GM23248 (cell line): Measurements from ENCODE around the gene LYAR. TPM values are rescaled to one million over a fixed set of nuclear protein-coding genes. Genes with fewer than 3 reads are reported as not detected.

Experiments used
- DNase-seq: peaks from one replicate; pipeline ENCODE4 v3.0.0-alpha.2; 2015
- H2AFZ ChIP-seq: fragments of 200-600 bp; sonication (generic); 2 replicates; pipeline ENCODE4 v1.6.1; 2016; ENCODE audit warnings: antibody characterized with exemption
- H3F3A ChIP-seq: fragments of 200-600 bp; sonication (generic); 2 replicates; pipeline ENCODE4 v1.6.1; 2016; ENCODE audit warnings: mild to moderate bottlenecking, antibody characterized with exemption, mixed run types; ENCODE audit not compliant: insufficient read depth
- H3K27ac ChIP-seq: fragments of 200-600 bp; sonication (generic); 2 replicates; pipeline ENCODE4 v1.5.1; 2016; ENCODE audit warnings: mild to moderate bottlenecking
- H3K27me3 ChIP-seq: fragments of 200-600 bp; sonication (generic); replicated peaks from 2 replicates; pipeline ENCODE4 v1.6.1; 2016; ENCODE audit warnings: mild to moderate bottlenecking; ENCODE audit not compliant: insufficient read depth
- H3K36me3 ChIP-seq: fragments of 200-600 bp; sonication (generic); 2 replicates; pipeline ENCODE4 v1.6.1; 2016; ENCODE audit warnings: low read depth, mild to moderate bottlenecking
- H3K4me1 ChIP-seq: fragments of 200-600 bp; sonication (generic); 2 replicates; pipeline ENCODE4 v1.6.1; 2016; ENCODE audit warnings: mild to moderate bottlenecking; ENCODE audit not compliant: insufficient read depth
- H3K4me2 ChIP-seq: fragments of 200-600 bp; sonication (generic); one replicate; pipeline ENCODE4 v1.6.1; 2016; ENCODE audit warnings: mild to moderate bottlenecking; ENCODE audit not compliant: unreplicated experiment
- H3K4me3 ChIP-seq: fragments of 200-600 bp; sonication (generic); 2 replicates; pipeline ENCODE4 v1.5.1; 2016; ENCODE audit warnings: mild to moderate bottlenecking
- H3K79me2 ChIP-seq: fragments of 200-600 bp; sonication (generic); 2 replicates; pipeline ENCODE4 v1.6.1; 2016; ENCODE audit warnings: mild to moderate bottlenecking; ENCODE audit not compliant: insufficient read depth
- H3K9ac ChIP-seq: fragments of 200-600 bp; sonication (generic); 2 replicates; pipeline ENCODE4 v1.6.1; 2016; ENCODE audit warnings: mild to moderate bottlenecking
- H3K9me2 ChIP-seq: fragments of 200-600 bp; sonication (generic); 2 replicates; pipeline ENCODE4 v1.6.1; 2016; ENCODE audit warnings: mixed run types, mild to moderate bottlenecking, moderate library complexity; ENCODE audit not compliant: insufficient read depth
- H3K9me3 ChIP-seq: fragments of 200-600 bp; sonication (generic); one replicate; pipeline ENCODE4 v1.6.1; 2017; ENCODE audit warnings: low read depth
- H4K20me1 ChIP-seq: fragments of 200-600 bp; sonication (generic); 2 replicates; pipeline ENCODE4 v1.6.0; 2016; ENCODE audit not compliant: insufficient read depth
- EZH2 ChIP-seq: fragments of 200-600 bp; sonication (generic); IDR thresholded peaks from 2 replicates; pipeline ENCODE4 v1.6.1; 2018; ENCODE audit warnings: antibody characterized with exemption, mild to moderate bottlenecking; ENCODE audit not compliant: insufficient read depth, poor library complexity, severe bottlenecking
- EZH2phosphoT487 ChIP-seq: fragments of 200-600 bp; sonication (generic); IDR thresholded peaks from 2 replicates; pipeline ENCODE4 v1.6.1; 2018; ENCODE audit warnings: antibody characterized with exemption, moderate library complexity, mild to moderate bottlenecking, low read depth; ENCODE audit not compliant: insufficient read depth
- WGBS, 2 experiments: methylation state at CpG; one replicate each; pipeline ENCODE4 v1.1.6; 2015 to 2017; ENCODE audit warnings: low lambda C conversion rate in 2 of 2, low coverage in 1 of 2; ENCODE audit errors: missing lambda C conversion rate in 2 of 2; 5-methylcytosine and 5-hydroxymethylcytosine counted together
- in situ Hi-C: fragments of 300-500 bp; cut with MboI; formaldehyde crosslinking; loops from 2 replicates; pipeline ENCODE4 v1.15.0; 2020
- polyA plus RNA-seq: library from polyadenylated mRNA; unstranded; fragments of >200 nt; fragmentation: Nextera tagmentation; extraction: Ambion mirVana; gene quantifications from 2 replicates; pipeline ENCODE4 v1.2.1, GENCODE V29; 2016
- total RNA-seq: library from RNA; depleted of rRNA; stranded (reverse); fragments of >200 nt; shearing (Covaris generic); gene quantifications from 2 replicates; pipeline ENCODE4 v1.2.3, GENCODE V29; 2014

LYAR gene
- total and polyA plus RNA-seq, 2 experiments from 2014 or later: 11.9 to 16.9 TPM

DNA sequence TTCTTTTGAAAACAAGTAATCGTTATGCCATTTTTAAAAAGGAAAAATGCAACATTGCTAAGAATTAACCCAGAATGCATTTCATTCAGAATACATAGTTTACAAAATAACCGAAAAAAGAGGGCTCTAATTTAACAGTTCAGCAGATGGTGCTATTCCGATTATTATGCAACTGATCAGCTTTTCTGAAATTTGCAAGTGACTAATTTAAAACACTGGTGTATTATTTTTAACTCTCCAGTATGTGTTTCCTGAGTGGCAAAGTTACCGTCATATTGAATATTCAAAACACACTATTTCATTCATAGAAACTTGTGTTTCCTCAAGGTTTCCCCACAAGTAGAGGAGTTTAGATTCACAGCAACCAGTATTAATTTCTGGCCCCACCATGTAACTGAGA, 21.2 kb upstream of the LYAR start:
- H2AFZ ChIP-seq: no peak overlapping the region
- H3K9me2 ChIP-seq: no peaks in the 10 kb centered on the region
- TF ChIP-seq EZH2phosphoT487: no peak
- no peaks in the 10 kb centered on the region for H4K20me1 ChIP-seq
- no peak overlapping the region for H3K27ac ChIP-seq
- H3K4me3 ChIP-seq: no peak overlapping the region
- no peaks in the 10 kb centered on the region for H3K27me3 ChIP-seq
- no peak overlapping the region for H3K4me2 ChIP-seq
- in situ Hi-C loops: no loop called here
- no peaks in the 10 kb centered on the region for H3K9me3 ChIP-seq
- no peaks in the 10 kb centered on the region; the same call in 1 of the 2 replicates for H3F3A ChIP-seq
- H3K4me1 ChIP-seq: peaks cover 12% of the 10 kb centered on the region
- H3K79me2 ChIP-seq: peaks cover 10% of the 10 kb centered on the region; the same call in 1 of the 2 replicates
- no peak overlapping the region for H3K9ac ChIP-seq
- WGBS, 2 experiments: 48 to 53% methylated on average over 4 of the region's 4 CpGs
- no peak for DNase-seq
- peaks cover 10% of the 10 kb centered on the region; the same call in 1 of the 2 replicates for H3K36me3 ChIP-seq

DNA sequence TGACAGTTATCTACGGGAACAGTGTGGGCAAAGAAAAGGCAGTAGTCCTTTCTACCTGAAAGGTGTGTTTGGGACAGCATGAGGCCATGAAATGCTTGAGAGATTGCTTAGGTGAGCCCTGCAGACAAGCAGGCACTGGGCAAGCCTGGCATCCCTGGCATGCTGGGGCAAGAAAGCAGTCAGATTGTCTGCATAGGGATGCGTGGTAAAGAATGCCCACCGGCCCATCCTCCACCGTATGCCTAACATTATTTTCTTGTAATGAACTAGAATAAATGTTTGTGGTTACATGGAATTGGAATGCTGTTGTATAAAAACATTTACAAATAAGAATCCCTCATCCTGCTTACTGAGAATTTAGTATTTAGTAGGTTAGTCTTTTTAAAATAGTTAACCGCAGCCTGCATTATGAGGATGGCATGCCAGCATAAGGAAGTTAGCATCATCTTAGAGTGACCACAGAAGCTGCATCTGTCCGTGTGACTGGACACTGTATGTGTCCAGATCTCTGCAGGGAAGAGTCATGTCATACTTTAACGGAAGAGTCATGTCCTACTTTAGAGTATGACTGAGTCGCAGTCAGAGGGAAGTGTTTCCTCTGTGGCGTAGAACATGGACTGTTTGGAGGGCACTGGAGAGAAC, 19.0 kb upstream of the LYAR start:
- no peaks in the 10 kb centered on the region for H4K20me1 ChIP-seq
- H3K9me3 ChIP-seq: no peaks in the 10 kb centered on the region
- H3K4me3 ChIP-seq: no peak overlapping the region
- H3K27ac ChIP-seq: peak overlapping the region; percentile 51
- 67 to 69% methylated on average over 9 of the region's 9 CpGs for WGBS, 2 experiments
- no peaks in the 10 kb centered on the region for H3K9me2 ChIP-seq
- in situ Hi-C loops: no loop called here
- 0 out of 2 replicates have a peak, but pooled peaks cover 9% of the 10 kb centered on the region for H3K36me3 ChIP-seq
- peaks cover 12% of the 10 kb centered on the region for H3K4me1 ChIP-seq
- no peaks in the 10 kb centered on the region for H3K27me3 ChIP-seq
- no peak overlapping the region for H3K4me2 ChIP-seq
- no peak overlapping the region for H3K9ac ChIP-seq
- TF ChIP-seq EZH2 (no peak), EZH2phosphoT487 (no peak)
- no peak overlapping the region for H2AFZ ChIP-seq
- no peaks in the 10 kb centered on the region; the same call in 1 of the 2 replicates for H3F3A ChIP-seq
- H3K79me2 ChIP-seq: peaks cover 10% of the 10 kb centered on the region; the same call in 1 of the 2 replicates
- peak; percentile 80 for DNase-seq

DNA sequence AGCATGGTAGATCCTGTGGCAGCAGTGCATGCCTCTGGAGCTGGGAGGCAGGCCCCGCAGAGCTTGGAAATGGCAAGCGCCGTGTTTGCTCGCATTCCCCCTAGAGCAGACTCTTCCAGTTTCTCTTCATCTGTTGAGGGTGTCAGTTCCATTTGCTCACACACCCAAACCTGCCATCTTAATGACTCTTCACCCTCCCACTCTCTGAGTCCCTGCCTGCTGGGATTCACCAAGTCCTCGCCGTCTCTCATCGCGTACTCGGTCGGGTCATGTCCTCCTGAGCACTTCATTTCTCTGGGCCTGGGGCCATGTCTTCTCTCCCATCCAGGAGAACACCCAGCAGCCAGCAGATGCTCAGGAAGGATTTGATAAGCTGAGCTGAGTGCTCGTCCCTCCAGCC, 17.0 kb upstream of the LYAR start:
- Histone ChIP-seq H3K4me2 (no peak overlapping the region), H2AFZ (no peak overlapping the region), H3K9me2 (no peaks in the 10 kb centered on the region), H3K9me3 (no peaks in the 10 kb centered on the region), H4K20me1 (no peaks in the 10 kb centered on the region), H3K4me1 (peaks cover 12% of the 10 kb centered on the region), H3F3A (no peaks in the 10 kb centered on the region; the same call in 1 of the 2 replicates), H3K36me3 (peaks cover 22% of the 10 kb centered on the region), H3K79me2 (peaks cover 10% of the 10 kb centered on the region; the same call in 1 of the 2 replicates), H3K27ac (no peak overlapping the region), H3K4me3 (no peak overlapping the region), H3K9ac (no peak overlapping the region), H3K27me3 (no peaks in the 10 kb centered on the region)
- TF ChIP-seq EZH2 (no peak), EZH2phosphoT487 (no peak)
- in situ Hi-C loops: no loop called here
- DNase-seq: no peak
- 96 to 97% methylated on average over 11 of the region's 11 CpGs for WGBS, 2 experiments

DNA sequence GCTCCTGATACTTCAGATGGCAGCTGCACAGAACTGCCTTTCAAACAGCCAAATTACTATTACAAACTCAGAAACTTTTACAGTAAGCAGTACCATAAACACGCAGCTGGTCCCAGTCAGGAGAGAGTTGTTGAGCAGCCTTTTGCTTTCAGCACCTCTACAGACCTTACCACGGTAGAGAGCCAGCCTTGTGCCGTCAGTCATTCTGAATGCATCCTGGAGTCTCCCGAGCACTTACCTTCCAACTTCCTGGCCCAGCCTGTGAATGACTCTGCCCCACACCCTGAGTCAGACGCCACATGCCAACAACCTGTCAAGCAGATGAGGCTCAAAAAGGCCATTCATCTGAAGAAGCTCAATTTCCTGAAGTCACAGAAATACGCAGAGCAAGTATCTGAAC, 12.5 kb upstream of the LYAR start:
- H3F3A ChIP-seq: no peaks in the 10 kb centered on the region
- H3K27me3 ChIP-seq: no peaks in the 10 kb centered on the region
- no peak for TF ChIP-seq EZH2phosphoT487
- TF ChIP-seq EZH2: no peak
- no peak overlapping the region for H3K9ac ChIP-seq
- WGBS, 2 experiments: 61 to 67% methylated on average over 6 of the region's 6 CpGs
- H3K9me3 ChIP-seq: no peaks in the 10 kb centered on the region
- H4K20me1 ChIP-seq: 0 out of 2 replicates have a peak, but pooled peaks cover 7% of the 10 kb centered on the region
- no peak overlapping the region for H3K4me2 ChIP-seq
- no peaks in the 10 kb centered on the region for H3K9me2 ChIP-seq
- peaks cover 14% of the 10 kb centered on the region for H3K79me2 ChIP-seq
- DNase-seq: no peak
- H3K27ac ChIP-seq: no peak overlapping the region
- peaks cover 20% of the 10 kb centered on the region for H3K36me3 ChIP-seq
- H3K4me1 ChIP-seq: no peaks in the 10 kb centered on the region
- in situ Hi-C loops: no loop called here
- H2AFZ ChIP-seq: no peak overlapping the region
- H3K4me3 ChIP-seq: no peak overlapping the region
